IMR-90 (cell line): ENCODE measurements around the gene ABCA4. TPM values are rescaled to one million over a fixed set of nuclear protein-coding genes. Genes with fewer than 3 reads are reported as not detected.

ENCODE experiments used
- ATAC-seq: fragments of 200-7000 bp; cut with Tn5 transposase; 2 replicates; pipeline ENCODE4 v1.9.1; 2020; ENCODE audit warnings: low read depth, mild to moderate bottlenecking, moderate library complexity
- BruUV-seq: library from RNA; stranded (reverse); fragments of 400-500 nt; replicated peaks from 2 replicates; lab custom pipeline; 2021; lab: Mats Ljungman, UMichigan
- CTCF ChIA-PET: fragments of 300-600 bp; formaldehyde crosslinking; extraction: SDS; loops from one replicate; lab custom pipeline; 2021; ENCODE audit warnings: antibody characterized with exemption; lab: Yijun Ruan, JAX
- POLR2A ChIA-PET: fragments of 300-600 bp; sonication (Branson Sonifier 250); formaldehyde crosslinking; loops from one replicate; lab custom pipeline; 2022; ENCODE audit warnings: antibody characterized with exemption; ENCODE audit not compliant: unreplicated experiment; lab: Charles Lee
- DNase-seq: peaks from one replicate; pipeline ENCODE4 v3.0.0; 2013
- H2AFZ ChIP-seq: replicated peaks from 2 replicates; pipeline ENCODE3; 2013; ENCODE audit warnings: low read length, mild to moderate bottlenecking; ENCODE audit not compliant: poor library complexity
- H2AK5ac ChIP-seq: 2 replicates; pipeline ENCODE4 v1.6.1; 2013; ENCODE audit warnings: low read depth, low read length, inconsistent platforms
- H2AK9ac ChIP-seq: replicated peaks from 2 replicates; pipeline ENCODE3; 2013; ENCODE audit warnings: mild to moderate bottlenecking, low read depth, low read length, moderate library complexity; ENCODE audit not compliant: poor library complexity
- H2BK120ac ChIP-seq: 2 replicates; pipeline ENCODE4 v1.6.1; 2013; ENCODE audit warnings: low read depth, low read length, inconsistent platforms
- H2BK15ac ChIP-seq: 3 replicates; pipeline ENCODE4 v1.6.1; 2013; ENCODE audit warnings: low read depth, low read length, inconsistent platforms
- H2BK20ac ChIP-seq: 2 replicates; pipeline ENCODE4 v1.6.1; 2013; ENCODE audit warnings: low read depth, mild to moderate bottlenecking, inconsistent platforms, low read length, moderate library complexity
- H2BK5ac ChIP-seq: 2 replicates; pipeline ENCODE4 v1.6.1; 2013; ENCODE audit warnings: mild to moderate bottlenecking, low read depth, low read length, inconsistent platforms; ENCODE audit not compliant: poor library complexity, severe bottlenecking
- H3K14ac ChIP-seq: replicated peaks from 2 replicates; pipeline ENCODE4 v1.6.1; 2013; ENCODE audit warnings: low read depth, low read length, inconsistent platforms
- H3K18ac ChIP-seq: 2 replicates; pipeline ENCODE4 v1.6.1; 2013; ENCODE audit warnings: low read depth, low read length, control low read depth
- H3K23ac ChIP-seq: 2 replicates; pipeline ENCODE4 v1.6.1; 2013; ENCODE audit warnings: low read depth, low read length, inconsistent platforms
- H3K27ac ChIP-seq: 2 replicates; pipeline ENCODE4 v1.5.1; 2013; ENCODE audit warnings: mild to moderate bottlenecking, control low read depth, low read length; ENCODE audit not compliant: insufficient read depth
- H3K27me3 ChIP-seq: 2 replicates; pipeline ENCODE4 v1.6.1; 2013; ENCODE audit warnings: low read length; ENCODE audit not compliant: control insufficient read depth, insufficient read depth
- H3K36me3 ChIP-seq: 2 replicates; pipeline ENCODE4 v1.6.1; 2013; ENCODE audit warnings: low read length, mixed read lengths; ENCODE audit not compliant: control insufficient read depth, insufficient read depth
- H3K4ac ChIP-seq: 2 replicates; pipeline ENCODE4 v1.6.1; 2013; ENCODE audit warnings: low read depth, low read length, inconsistent platforms
- H3K4me1 ChIP-seq: 2 replicates; pipeline ENCODE4 v1.6.1; 2013; ENCODE audit warnings: low read length, mixed read lengths; ENCODE audit not compliant: control insufficient read depth, insufficient read depth
- H3K4me2 ChIP-seq: 2 replicates; pipeline ENCODE4 v1.6.1; 2013; ENCODE audit warnings: low read depth, mild to moderate bottlenecking, control low read depth, low read length, moderate library complexity
- H3K4me3 ChIP-seq: 2 replicates; pipeline ENCODE4 v1.5.1; 2013; ENCODE audit warnings: low read depth, mild to moderate bottlenecking, control low read depth, low read length, moderate library complexity; ENCODE audit not compliant: insufficient read depth
- H3K56ac ChIP-seq: 2 replicates; pipeline ENCODE4 v1.6.1; 2013; ENCODE audit warnings: low read length, inconsistent platforms; ENCODE audit not compliant: insufficient read depth; ENCODE audit errors: extremely low read depth
- H3K79me1 ChIP-seq, 2 experiments: 2 replicates each; pipeline ENCODE4 v1.6.1; 2013; ENCODE audit warnings: low read length in 2 of 2, inconsistent platforms in 1 of 2, low read depth in 1 of 2
- H3K9ac ChIP-seq: 2 replicates; pipeline ENCODE4 v1.6.1; 2013; ENCODE audit warnings: low read depth, low read length, control low read depth
- H3K9me1 ChIP-seq: 2 replicates; pipeline ENCODE4 v1.6.1; 2013; ENCODE audit warnings: low read length, inconsistent platforms; ENCODE audit not compliant: insufficient read depth
- H3K9me3 ChIP-seq: 2 replicates; pipeline ENCODE4 v1.6.1; 2013; ENCODE audit warnings: low read length; ENCODE audit not compliant: control insufficient read depth, insufficient read depth
- H4K20me1 ChIP-seq: 2 replicates; pipeline ENCODE4 v1.6.1; 2013; ENCODE audit warnings: low read length, inconsistent platforms; ENCODE audit not compliant: insufficient read depth
- H4K5ac ChIP-seq: 2 replicates; pipeline ENCODE4 v1.6.1; 2013; ENCODE audit warnings: mild to moderate bottlenecking, low read depth, low read length, control low read depth
- H4K8ac ChIP-seq, 2 experiments: 2 replicates each; pipeline ENCODE4 v1.6.1; 2013; ENCODE audit warnings: low read depth in 2 of 2, low read length in 2 of 2, control low read depth in 1 of 2, inconsistent platforms in 1 of 2
- H4K91ac ChIP-seq: 2 replicates; pipeline ENCODE4 v1.6.1; 2013; ENCODE audit warnings: low read depth, low read length, inconsistent platforms; ENCODE audit not compliant: insufficient read depth
- BHLHE40 ChIP-seq: fragments of 150-350 bp; IDR thresholded peaks from 2 replicates; pipeline ENCODE4 v1.6.1; 2016; ENCODE audit warnings: mild to moderate bottlenecking, low read depth, low read length
- CEBPB ChIP-seq: IDR thresholded peaks from 2 replicates; pipeline ENCODE4 v1.6.1; 2012; ENCODE audit warnings: low read depth, low read length, improper control_type of control experiment
- CHD1 ChIP-seq: IDR thresholded peaks from 2 replicates; pipeline ENCODE4 v1.6.1; 2012; ENCODE audit warnings: low read depth, low read length, improper control_type of control experiment
- MAFK ChIP-seq: IDR thresholded peaks from 2 replicates; pipeline ENCODE4 v1.6.1; 2012; ENCODE audit warnings: low read depth, low read length, improper control_type of control experiment
- MXI1 ChIP-seq: IDR thresholded peaks from 2 replicates; pipeline ENCODE4 v1.6.1; 2012; ENCODE audit warnings: low read depth, mild to moderate bottlenecking, low read length, moderate library complexity, borderline replicate concordance
- NFE2L2 ChIP-seq: fragments of 150-350 bp; IDR thresholded peaks from 2 replicates; pipeline ENCODE4 v1.6.1; 2016; ENCODE audit warnings: low read depth, mild to moderate bottlenecking, low read length
- POLR2A ChIP-seq: IDR thresholded peaks from 2 replicates; pipeline ENCODE4 v1.6.1; 2012; ENCODE audit warnings: mild to moderate bottlenecking, low read depth, low read length
- RAD21 ChIP-seq: IDR thresholded peaks from 2 replicates; pipeline ENCODE4 v1.6.1; 2012; ENCODE audit warnings: low read length, improper control_type of control experiment
- SMC3 ChIP-seq: fragments of 150-350 bp; IDR thresholded peaks from 2 replicates; pipeline ENCODE4 v1.6.1; 2016; ENCODE audit warnings: low read depth, mild to moderate bottlenecking, antibody characterized with exemption, low read length, moderate library complexity
- WGBS, 2 experiments: methylation state at CpG; one replicate each; pipeline versions ENCODE4 v1.1.5 to v1.1.7; 2013; ENCODE audit warnings: missing lambda C conversion rate in 2 of 2; ENCODE audit not compliant: insufficient read length in 1 of 2; ENCODE audit errors: extremely low coverage in 2 of 2; 5-methylcytosine and 5-hydroxymethylcytosine counted together
- dilution Hi-C: fragments of 300-500 bp; cut with HindIII; formaldehyde crosslinking; loops from one replicate; pipeline ENCODE4 v1.14.3; 2018; ENCODE audit warnings: low sequenced_read_pairs; ENCODE audit not compliant: unreplicated experiment
- in situ Hi-C: fragments of 300-500 bp; cut with MboI; formaldehyde crosslinking; loops from 3 replicates; pipeline ENCODE4 v1.14.3; 2019; ENCODE audit warnings: low sequenced_read_pairs, inconsistent platforms, mixed read lengths
- intact Hi-C: fragments of 100-400 bp; cut with micrococcal nuclease; formaldehyde crosslinking; loops from 2 replicates; pipeline ENCODE4 v1.10.0; 2022
- polyA plus RNA-seq, 3 experiments: library from polyadenylated mRNA; depleted of rRNA; stranded (reverse); fragments of >200 nt; gene quantifications; 2 replicates each; pipeline ENCODE4 v1.2.3, GENCODE V29; 2012; ENCODE audit warnings: low replicate concordance in 1 of 3
- total RNA-seq: library from RNA; depleted of rRNA; stranded (reverse); fragments of >200 nt; gene quantifications from 2 replicates; pipeline ENCODE4 v1.2.3, GENCODE V29; 2012
- TF ChIP-seq, protein P1 (sequence below): fragments of 150-350 bp; IDR thresholded peaks from 2 replicates; pipeline ENCODE4 v1.6.1; 2017; ENCODE audit warnings: mild to moderate bottlenecking, antibody characterized with exemption, low read length, low read depth
- TF ChIP-seq, protein P2 (sequence below): conservative IDR thresholded peaks from 2 replicates; pipeline ENCODE4 v1.5.1; 2012; ENCODE audit warnings: mild to moderate bottlenecking, low read depth, low read length, improper control_type of control experiment
- TF ChIP-seq, protein P3 (sequence below): fragments of 150-350 bp; IDR thresholded peaks from 2 replicates; pipeline ENCODE4 v1.6.1; 2016; ENCODE audit warnings: low read depth, mild to moderate bottlenecking, low read length, moderate library complexity, borderline replicate concordance

Gene ABCA4
- total and polyA plus RNA-seq, 2 of the 4 experiments (the other 2 are of a cell fraction): under 0.01 to 0.36 TPM

GRCh38 chr1:94079080-94079940, 41.6 kb downstream of the ABCA4 start:
- intact Hi-C loops (no loop called here), in situ Hi-C loops (no loop called here), dilution Hi-C loops (no loop called here)
- H3K23ac ChIP-seq: no peak overlapping the region
- no peaks in the 10 kb centered on the region for H3K9me3 ChIP-seq
- ATAC-seq: peak; percentile 66
- H4K5ac ChIP-seq: peak overlapping the region; percentile 7; the same call in 1 of the 2 replicates
- no peak overlapping the region for H3K4me3 ChIP-seq
- peaks cover 6% of the 10 kb centered on the region for H3K4me1 ChIP-seq
- H3K27me3 ChIP-seq: no peaks in the 10 kb centered on the region; the same call in 1 of the 2 replicates
- H3K18ac ChIP-seq: no peak overlapping the region
- BruUV-seq: no TSS peak
- ChIA-PET POLR2A (no interaction called here), CTCF (interaction anchor here (0.9 to 1.7 kb wide), 2 partner anchors 9 to 256 kb away, joined by 3 to 5 read pairs; no protein-coding TSS in a partner anchor)
- H2AK5ac ChIP-seq: no peak overlapping the region
- no peak overlapping the region for H2BK120ac ChIP-seq
- H4K20me1 ChIP-seq: no peaks in the 10 kb centered on the region
- H2AK9ac ChIP-seq: no peak overlapping the region
- H3K9ac ChIP-seq: no peak overlapping the region
- no peak overlapping the region for H4K91ac ChIP-seq
- no peak overlapping the region for H4K8ac ChIP-seq
- H3K36me3 ChIP-seq: no peaks in the 10 kb centered on the region
- H3K79me1 ChIP-seq: no peaks in the 10 kb centered on the region
- no peak overlapping the region for H3K4me2 ChIP-seq
- no peak overlapping the region for H3K4ac ChIP-seq
- no peaks in the 10 kb centered on the region for H3K9me1 ChIP-seq
- no peak overlapping the region for H2BK15ac ChIP-seq
- no peak overlapping the region for H2AFZ ChIP-seq
- no peak for TF ChIP-seq CHD1
- TF ChIP-seq, protein P1, sequence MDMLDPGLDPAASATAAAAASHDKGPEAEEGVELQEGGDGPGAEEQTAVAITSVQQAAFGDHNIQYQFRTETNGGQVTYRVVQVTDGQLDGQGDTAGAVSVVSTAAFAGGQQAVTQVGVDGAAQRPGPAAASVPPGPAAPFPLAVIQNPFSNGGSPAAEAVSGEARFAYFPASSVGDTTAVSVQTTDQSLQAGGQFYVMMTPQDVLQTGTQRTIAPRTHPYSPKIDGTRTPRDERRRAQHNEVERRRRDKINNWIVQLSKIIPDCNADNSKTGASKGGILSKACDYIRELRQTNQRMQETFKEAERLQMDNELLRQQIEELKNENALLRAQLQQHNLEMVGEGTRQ: no peak
- TF ChIP-seq SMC3: no peak
- TF ChIP-seq CEBPB: no peak
- no peak for TF ChIP-seq POLR2A
- TF ChIP-seq, protein P2, sequence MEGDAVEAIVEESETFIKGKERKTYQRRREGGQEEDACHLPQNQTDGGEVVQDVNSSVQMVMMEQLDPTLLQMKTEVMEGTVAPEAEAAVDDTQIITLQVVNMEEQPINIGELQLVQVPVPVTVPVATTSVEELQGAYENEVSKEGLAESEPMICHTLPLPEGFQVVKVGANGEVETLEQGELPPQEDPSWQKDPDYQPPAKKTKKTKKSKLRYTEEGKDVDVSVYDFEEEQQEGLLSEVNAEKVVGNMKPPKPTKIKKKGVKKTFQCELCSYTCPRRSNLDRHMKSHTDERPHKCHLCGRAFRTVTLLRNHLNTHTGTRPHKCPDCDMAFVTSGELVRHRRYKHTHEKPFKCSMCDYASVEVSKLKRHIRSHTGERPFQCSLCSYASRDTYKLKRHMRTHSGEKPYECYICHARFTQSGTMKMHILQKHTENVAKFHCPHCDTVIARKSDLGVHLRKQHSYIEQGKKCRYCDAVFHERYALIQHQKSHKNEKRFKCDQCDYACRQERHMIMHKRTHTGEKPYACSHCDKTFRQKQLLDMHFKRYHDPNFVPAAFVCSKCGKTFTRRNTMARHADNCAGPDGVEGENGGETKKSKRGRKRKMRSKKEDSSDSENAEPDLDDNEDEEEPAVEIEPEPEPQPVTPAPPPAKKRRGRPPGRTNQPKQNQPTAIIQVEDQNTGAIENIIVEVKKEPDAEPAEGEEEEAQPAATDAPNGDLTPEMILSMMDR: no peak
- TF ChIP-seq MAFK: no peak
- TF ChIP-seq BHLHE40: no peak
- no peak for TF ChIP-seq MXI1
- TF ChIP-seq, protein P3, sequence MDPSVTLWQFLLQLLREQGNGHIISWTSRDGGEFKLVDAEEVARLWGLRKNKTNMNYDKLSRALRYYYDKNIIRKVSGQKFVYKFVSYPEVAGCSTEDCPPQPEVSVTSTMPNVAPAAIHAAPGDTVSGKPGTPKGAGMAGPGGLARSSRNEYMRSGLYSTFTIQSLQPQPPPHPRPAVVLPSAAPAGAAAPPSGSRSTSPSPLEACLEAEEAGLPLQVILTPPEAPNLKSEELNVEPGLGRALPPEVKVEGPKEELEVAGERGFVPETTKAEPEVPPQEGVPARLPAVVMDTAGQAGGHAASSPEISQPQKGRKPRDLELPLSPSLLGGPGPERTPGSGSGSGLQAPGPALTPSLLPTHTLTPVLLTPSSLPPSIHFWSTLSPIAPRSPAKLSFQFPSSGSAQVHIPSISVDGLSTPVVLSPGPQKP: no peak
- TF ChIP-seq NFE2L2: no peak
- TF ChIP-seq RAD21: no peak
- no peak overlapping the region for H3K27ac ChIP-seq
- H3K14ac ChIP-seq: no peak overlapping the region
- H2BK20ac ChIP-seq: no peak overlapping the region; the same call in 1 of the 2 replicates
- H3K56ac ChIP-seq: no peak overlapping the region
- 100% methylated on average over 2 of the region's 6 CpGs; no CpG with 5 or more reads in 1 of the 2 experiments for WGBS, 2 experiments
- DNase-seq: no peak
- no peak overlapping the region for H2BK5ac ChIP-seq
